GM19452 (cell line): ENCODE measurements around the gene NUDT19.
"Not testable (repeated sequence)": the region's sequence is repeated elsewhere in the genome, so short reads cannot be mapped to it uniquely, and the experiment has no call there.

Source experiments
- ATAC-seq: cut with Tn5 transposase; IDR thresholded peaks from one replicate; pipeline ENCODE4 v1.9.1; 2021; ENCODE audit not compliant: unreplicated experiment

The NUDT19 gene

GRCh38 chr19:32674931-32675719, 16.5 kb upstream of the NUDT19 start, which contains the start of gene ANKRD27:
Gene ANKRD27 (minus strand): TSS chr19:32675180. CDS start chr19:32659015, 16,165 bp downstream.
- peak; percentile 97 for ATAC-seq

DNA sequence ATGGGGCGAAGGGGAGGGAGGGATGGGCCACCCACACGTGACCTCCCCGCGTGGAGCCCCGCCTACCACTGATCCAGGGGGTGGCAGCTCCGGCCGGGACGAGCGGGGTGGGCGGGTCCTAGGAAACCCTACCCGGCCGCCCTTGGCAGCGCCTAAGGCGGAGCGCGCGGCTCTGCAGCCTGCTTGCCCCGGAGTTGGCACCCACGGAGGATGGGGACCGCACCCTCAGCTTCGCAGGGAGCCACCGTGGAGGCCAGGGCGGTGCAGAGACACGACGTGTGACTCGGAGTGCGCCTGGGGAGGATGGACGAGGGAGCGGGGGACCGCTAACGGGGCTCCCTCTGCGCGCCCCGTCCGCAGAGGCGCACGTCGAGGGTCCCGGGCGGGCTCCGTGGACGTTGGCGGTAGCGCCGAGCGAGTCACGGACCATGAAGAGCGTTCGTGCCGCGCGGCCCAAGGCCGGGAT, 15.9 kb upstream of the NUDT19 start, which contains the start of gene RGS9BP:
TSS of gene RGS9BP (plus strand) at position 129 of the 466 bp plus-strand sequence. CDS start 416 bp downstream, outside the sequence.
- no peak for ATAC-seq

GRCh38 chr19:32676186-32676894, 15.3 kb upstream of the NUDT19 start:
- ATAC-seq, result no peak

- ATAC-seq, result no peak
These were observed 14.7 kb upstream of the NUDT19 start for GRCh38 chr19:32676895-32677359.

DNA sequence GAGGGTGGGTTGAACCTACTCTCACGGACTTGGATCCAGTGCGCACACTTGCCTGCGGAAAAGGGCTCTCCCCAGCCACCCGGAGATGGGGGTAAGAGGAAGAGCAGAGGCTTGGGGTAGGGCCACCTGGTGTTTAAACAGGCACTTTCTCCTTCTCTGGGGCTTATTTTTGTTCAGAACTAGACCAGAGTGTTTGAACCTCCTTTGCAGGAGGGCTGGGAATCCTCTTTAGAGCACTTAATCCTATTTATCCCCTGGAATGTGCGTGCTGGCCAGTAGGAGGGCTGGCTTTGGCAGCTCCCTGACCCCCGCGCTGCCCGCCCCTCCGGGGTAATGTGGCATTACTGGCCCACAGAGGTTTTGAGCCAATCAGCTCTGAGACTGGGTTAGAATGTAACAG, 14.0 kb upstream of the NUDT19 start:
- ATAC-seq, result no peak

DNA sequence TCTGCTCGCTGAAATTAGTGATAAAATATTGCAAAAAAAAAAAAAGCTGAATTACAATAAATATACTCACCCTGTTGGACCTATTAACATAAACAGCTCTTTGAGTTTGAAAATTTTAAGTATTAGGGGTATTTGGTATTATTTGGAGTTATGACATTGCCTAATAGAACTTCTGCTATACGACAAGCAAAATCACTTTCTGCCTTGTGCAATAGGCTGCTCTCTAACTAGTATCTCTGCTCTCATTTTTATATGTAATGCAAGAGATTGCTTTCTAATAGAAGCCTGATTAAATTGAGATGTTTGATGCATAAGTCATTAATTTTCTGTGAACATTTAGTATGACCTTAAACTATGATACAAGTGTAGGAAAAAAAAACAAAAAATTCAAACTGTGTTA, 10.6 kb upstream of the NUDT19 start:
- no peak for ATAC-seq

GRCh38 chr19:32682317-32682716, 9.3 kb upstream of the NUDT19 start:
- ATAC-seq, result no peak

GRCh38 chr19:32686847-32687475, 4.7 kb upstream of the NUDT19 start:
- ATAC-seq, result no peak

DNA sequence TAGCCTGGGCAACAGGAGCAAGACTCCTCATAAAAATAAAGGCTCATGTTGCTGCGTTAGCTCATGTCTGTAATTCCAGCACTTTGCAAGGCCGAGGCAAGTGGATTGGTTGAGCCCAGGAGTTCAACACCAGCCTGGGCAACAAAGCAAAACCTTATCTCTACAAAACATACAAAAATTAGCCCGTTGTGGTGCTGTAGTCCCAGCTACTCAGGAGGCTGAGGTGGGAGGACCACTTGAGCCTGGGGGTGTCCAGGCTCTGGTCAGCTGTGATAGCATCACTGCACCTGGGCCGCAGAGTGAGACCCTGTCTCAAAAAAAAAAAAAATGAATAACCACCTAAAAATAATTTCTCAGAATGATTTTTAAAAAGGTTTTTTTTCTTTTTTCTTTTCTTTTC, 3.9 kb upstream of the NUDT19 start:
- ATAC-seq, result no peak

DNA sequence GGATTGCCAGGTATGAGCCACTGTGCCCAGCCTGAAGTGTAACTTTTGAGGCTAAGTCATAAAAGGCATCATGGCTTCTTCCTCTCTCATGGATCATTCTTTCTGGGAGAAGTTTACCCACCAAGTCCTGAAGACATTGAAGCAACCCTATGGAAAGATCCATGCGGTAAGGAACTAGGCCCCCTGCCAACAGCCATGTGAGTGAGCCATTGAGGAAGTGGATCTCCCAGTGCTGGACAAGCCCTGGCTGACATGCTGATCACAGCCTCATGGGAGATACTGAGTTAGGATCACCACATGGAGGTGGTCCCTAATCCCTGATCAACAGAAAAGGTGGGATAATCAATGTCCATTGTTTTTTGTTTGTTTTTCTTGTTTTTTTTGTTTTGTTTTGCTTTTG, 3.3 kb upstream of the NUDT19 start:
- no peak for ATAC-seq

- peak; percentile 51 for ATAC-seq
These were observed 518 bp downstream of the NUDT19 start for GRCh38 chr19:32691952-32692726.

GRCh38 chr19:32692727-32693061, 1.1 kb downstream of the NUDT19 start:
- ATAC-seq, result no peak

GRCh38 chr19:32693151-32694108, 1.8 kb downstream of the NUDT19 start:
- ATAC-seq, result not testable (repeated sequence)

GRCh38 chr19:32694316-32694715, 2.7 kb downstream of the NUDT19 start:
- not testable (repeated sequence) for ATAC-seq

GRCh38 chr19:32694851-32695250, 3.2 kb downstream of the NUDT19 start:
- ATAC-seq, result not testable (repeated sequence)

DNA sequence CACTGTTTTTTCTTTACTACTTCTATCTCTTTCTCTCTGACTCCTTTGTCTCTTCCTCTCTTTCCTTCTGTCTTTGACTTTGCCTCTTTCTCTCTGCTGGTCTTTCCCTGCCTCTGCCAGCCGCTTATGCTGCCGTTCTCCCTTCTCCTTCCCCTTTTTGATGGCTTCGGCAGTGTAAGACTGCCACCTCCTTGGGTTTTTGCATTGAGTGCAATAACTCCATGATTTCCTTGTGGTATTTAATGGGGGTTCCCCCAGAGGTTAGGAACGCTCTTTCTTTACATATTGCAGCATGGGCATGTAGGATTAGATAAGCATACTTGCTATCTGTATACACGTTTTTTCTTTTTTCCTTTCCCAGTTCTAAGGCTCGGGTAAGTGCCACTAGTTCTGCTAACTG, 3.9 kb downstream of the NUDT19 start:
- ATAC-seq, result not testable (repeated sequence)

GRCh38 chr19:32696771-32697170, 5.2 kb downstream of the NUDT19 start:
- ATAC-seq, result not testable (repeated sequence)

- not testable (repeated sequence) for ATAC-seq
These were observed 8.5 kb downstream of the NUDT19 start for GRCh38 chr19:32700129-32700528.

- ATAC-seq, result no peak
These were observed 10.4 kb downstream of the NUDT19 start for GRCh38 chr19:32702010-32702409.

DNA sequence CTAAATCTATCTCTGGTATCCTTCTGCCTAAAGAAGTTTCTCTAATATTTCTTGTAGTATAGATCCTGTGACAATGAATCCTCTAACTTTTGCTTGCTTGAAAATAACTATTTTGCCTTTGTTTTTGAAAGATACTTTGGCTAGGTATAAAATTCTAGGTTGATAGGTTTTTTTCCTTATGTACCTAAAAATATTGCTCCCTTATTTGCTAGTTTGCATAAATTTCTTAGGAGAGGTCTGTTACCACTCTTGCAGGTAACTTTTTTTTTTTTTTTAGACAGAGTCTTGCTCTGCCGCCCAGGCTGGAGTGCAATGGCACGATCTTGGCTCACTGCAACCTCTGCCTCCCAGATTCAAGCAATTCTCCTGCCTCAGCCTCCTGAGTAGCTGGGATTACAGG, 12.4 kb downstream of the NUDT19 start:
- not testable (repeated sequence) for ATAC-seq
